PC-9 (cell line): ENCODE measurements around the gene NLRP1. TPM values are rescaled to one million over a fixed set of nuclear protein-coding genes. Genes with fewer than 3 reads are reported as not detected.

ENCODE experiments used
- BruUV-seq: library from RNA; stranded (reverse); fragments of 400-500 nt; replicated peaks from 2 replicates; lab custom pipeline; 2021; lab: Mats Ljungman, UMichigan
- CTCF ChIA-PET: fragments of 300-600 bp; sonication (Branson Sonifier 250); formaldehyde crosslinking; loops from one replicate; lab custom pipeline; 2022; ENCODE audit warnings: antibody characterized with exemption; lab: Charles Lee
- POLR2A ChIA-PET: fragments of 300-600 bp; sonication (Branson Sonifier 250); formaldehyde crosslinking; loops from one replicate; lab custom pipeline; 2022; ENCODE audit warnings: antibody characterized with exemption; ENCODE audit not compliant: unreplicated experiment; lab: Charles Lee
- DNase-seq, 2 experiments: peaks; one replicate each; pipeline versions ENCODE4 v3.0.0 to v3.0.0-alpha.2; 2015 to 2022; ENCODE audit warnings: mixed read lengths in 1 of 2
- H2AFZ ChIP-seq: fragments of 200-600 bp; sonication (generic); 2 replicates; pipeline ENCODE4 v1.8.1; 2017; ENCODE audit warnings: antibody characterized with exemption
- H3F3A ChIP-seq: fragments of 200-600 bp; sonication (generic); 2 replicates; pipeline ENCODE4 v1.8.1; 2017; ENCODE audit warnings: antibody characterized with exemption, mild to moderate bottlenecking, low read depth; ENCODE audit not compliant: insufficient read depth
- H3K27ac ChIP-seq: fragments of 200-600 bp; sonication (generic); 2 replicates; pipeline ENCODE4 v1.6.1; 2016; ENCODE audit warnings: mixed run types
- H3K27me3 ChIP-seq: fragments of 200-600 bp; sonication (generic); 2 replicates; pipeline ENCODE4 v1.6.1; 2016; ENCODE audit warnings: low read depth, mixed run types; ENCODE audit not compliant: insufficient read depth
- H3K36me3 ChIP-seq: fragments of 200-600 bp; sonication (generic); 2 replicates; pipeline ENCODE4 v1.6.1; 2016; ENCODE audit warnings: low read depth, mixed run types
- H3K4me1 ChIP-seq: fragments of 200-600 bp; sonication (generic); replicated peaks from 2 replicates; pipeline ENCODE4 v1.6.1; 2016; ENCODE audit warnings: mixed run types; ENCODE audit not compliant: insufficient read depth
- H3K4me2 ChIP-seq: fragments of 200-600 bp; sonication (generic); 2 replicates; pipeline ENCODE4 v1.6.1; 2017; ENCODE audit warnings: mixed run types
- H3K4me3 ChIP-seq: fragments of 200-600 bp; sonication (generic); 2 replicates; pipeline ENCODE4 v1.6.1; 2016; ENCODE audit warnings: mixed run types
- H3K79me2 ChIP-seq: fragments of 200-600 bp; sonication (generic); 2 replicates; pipeline ENCODE4 v1.6.1; 2017; ENCODE audit warnings: low read depth, mixed run types
- H3K9me2 ChIP-seq: fragments of 200-600 bp; sonication (generic); 2 replicates; pipeline ENCODE4 v1.8.1; 2017; ENCODE audit warnings: mild to moderate bottlenecking; ENCODE audit not compliant: insufficient read depth
- H3K9me3 ChIP-seq: fragments of 200-600 bp; sonication (generic); 2 replicates; pipeline ENCODE4 v1.8.1; 2016; ENCODE audit warnings: low read depth; ENCODE audit not compliant: insufficient read depth
- H4K20me1 ChIP-seq: fragments of 200-600 bp; sonication (generic); 2 replicates; pipeline ENCODE4 v1.8.1; 2017; ENCODE audit not compliant: insufficient read depth
- CTCF ChIP-seq: fragments of 200-600 bp; sonication (generic); conservative IDR thresholded peaks from 2 replicates; pipeline ENCODE4 v1.6.1; 2017; ENCODE audit warnings: mixed run types, antibody characterized with exemption, mild to moderate bottlenecking, moderate library complexity
- intact Hi-C: fragments of 100-400 bp; cut with micrococcal nuclease; formaldehyde crosslinking; loops from one replicate; pipeline ENCODE4 v1.10.0; 2022; ENCODE audit not compliant: unreplicated experiment
- total RNA-seq: library from RNA; stranded (reverse); gene quantifications from 2 replicates; pipeline ENCODE4 v1.2.3, GENCODE V29; 2021

NLRP1 gene
- total RNA-seq, 1 experiment from 2014 or later = 0.63 TPM

GRCh38 chr17:5464717-5465507 is 119.4 kb downstream of the NLRP1 start:
- no TSS peak for BruUV-seq
- peaks cover 18% of the 10 kb centered on the region for H3K4me1 ChIP-seq
- H3K9me3 ChIP-seq = no peaks in the 10 kb centered on the region
- intact Hi-C loops = loop anchor here (5.0 kb wide), 1 partner anchor 43 kb away; the partner anchor contains the start of gene RPAIN
- no peak overlapping the region for H3K4me3 ChIP-seq
- H3K79me2 ChIP-seq = peaks cover 67% of the 10 kb centered on the region
- no peak overlapping the region for H3K27ac ChIP-seq
- H3K27me3 ChIP-seq = no peaks in the 10 kb centered on the region
- H2AFZ ChIP-seq = no peak overlapping the region
- peaks cover 4% of the 10 kb centered on the region; the same call in 1 of the 2 replicates for H3F3A ChIP-seq
- TF ChIP-seq CTCF = no peak
- ChIA-PET CTCF (no interaction called here), POLR2A (no interaction called here)
- H3K4me2 ChIP-seq = no peak overlapping the region
- H4K20me1 ChIP-seq = peaks cover 43% of the 10 kb centered on the region; the same call in 1 of the 2 replicates
- no peaks in the 10 kb centered on the region for H3K9me2 ChIP-seq
- H3K36me3 ChIP-seq = peaks cover 11% of the 10 kb centered on the region; the same call in 1 of the 2 replicates
- no peak for DNase-seq

Other genes starting within 250 kb of the NLRP1 start
- 88.6 and 93.1 TPM in 2 replicates for gene NUP88, start 164.8 kb downstream of the NLRP1 start, total RNA-seq
- gene RPAIN, start 164.3 kb downstream of the NLRP1 start, total RNA-seq = 56.3 and 70.2 TPM in 2 replicates
- gene C1QBP, start 145.4 kb downstream of the NLRP1 start, total RNA-seq = 206 and 230 TPM in 2 replicates
- gene DHX33, start 115.5 kb downstream of the NLRP1 start, total RNA-seq = 25.4 and 28.1 TPM in 2 replicates
- 47.7 and 71.1 TPM in 2 replicates for gene DERL2, start 98.3 kb downstream of the NLRP1 start, total RNA-seq
- gene MIS12, start 97.9 kb downstream of the NLRP1 start, total RNA-seq = 19.5 and 20.3 TPM in 2 replicates